Measurements from ENCODE around the gene RNF126. TPM values are rescaled to one million over a fixed set of nuclear protein-coding genes. Genes with fewer than 3 reads are reported as not detected.

RNF126 gene
- 29.8 and 30.6 TPM in 2 replicates for total RNA-seq

DNA sequence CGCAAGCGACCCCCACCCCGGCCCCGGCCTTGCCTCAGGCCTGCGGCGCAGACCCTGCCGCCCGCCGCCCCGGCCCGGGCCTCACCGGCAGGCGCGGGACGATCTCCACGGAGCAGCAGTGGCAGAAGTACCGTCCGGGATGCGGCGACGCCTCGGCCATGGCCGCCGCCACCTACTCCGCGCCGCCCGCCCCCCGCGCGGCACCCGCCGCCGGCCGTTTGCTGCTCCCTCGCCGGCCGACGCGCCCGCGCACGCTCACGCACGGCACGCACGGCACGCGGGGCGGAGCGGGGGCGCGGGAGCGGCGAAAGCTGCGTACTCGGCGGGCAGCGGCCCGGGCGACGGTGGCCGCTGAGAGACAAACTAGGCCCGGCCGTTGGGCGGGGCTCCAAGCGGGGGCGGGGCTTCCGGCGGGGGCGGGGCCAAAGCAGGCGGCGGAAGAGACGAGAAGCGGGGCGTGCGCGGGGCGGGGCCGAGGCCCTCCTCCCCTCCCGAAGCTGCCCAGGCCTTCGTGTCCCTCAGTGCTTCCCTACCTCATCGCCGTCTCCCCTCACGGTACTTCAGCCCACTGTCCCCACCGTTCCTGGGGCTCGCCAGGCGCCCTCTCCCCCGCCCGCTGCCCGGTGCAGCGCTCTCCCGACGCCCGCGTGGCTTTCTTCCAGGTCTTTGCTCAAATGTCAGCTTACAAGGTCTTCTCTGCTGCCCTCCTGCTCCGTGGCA, at the start of gene RNF126:
Gene RNF126 (minus strand): TSS at position 253 of the 720 bp plus-strand sequence. CDS start 93 bp downstream, at position 160.

GRCh38 chr19:708154-709143, 45.4 kb upstream of the RNF126 start, which contains the start of gene PALM:
PALM (plus strand) TSS chr19:708935; CDS start chr19:709147, 212 bp downstream.

GRCh38 chr19:695352-695949, 32.4 kb upstream of the RNF126 start, which contains the start of gene PRSS57:
PRSS57 (minus strand) TSS chr19:695452; CDS start chr19:695430, 22 bp downstream.

DNA sequence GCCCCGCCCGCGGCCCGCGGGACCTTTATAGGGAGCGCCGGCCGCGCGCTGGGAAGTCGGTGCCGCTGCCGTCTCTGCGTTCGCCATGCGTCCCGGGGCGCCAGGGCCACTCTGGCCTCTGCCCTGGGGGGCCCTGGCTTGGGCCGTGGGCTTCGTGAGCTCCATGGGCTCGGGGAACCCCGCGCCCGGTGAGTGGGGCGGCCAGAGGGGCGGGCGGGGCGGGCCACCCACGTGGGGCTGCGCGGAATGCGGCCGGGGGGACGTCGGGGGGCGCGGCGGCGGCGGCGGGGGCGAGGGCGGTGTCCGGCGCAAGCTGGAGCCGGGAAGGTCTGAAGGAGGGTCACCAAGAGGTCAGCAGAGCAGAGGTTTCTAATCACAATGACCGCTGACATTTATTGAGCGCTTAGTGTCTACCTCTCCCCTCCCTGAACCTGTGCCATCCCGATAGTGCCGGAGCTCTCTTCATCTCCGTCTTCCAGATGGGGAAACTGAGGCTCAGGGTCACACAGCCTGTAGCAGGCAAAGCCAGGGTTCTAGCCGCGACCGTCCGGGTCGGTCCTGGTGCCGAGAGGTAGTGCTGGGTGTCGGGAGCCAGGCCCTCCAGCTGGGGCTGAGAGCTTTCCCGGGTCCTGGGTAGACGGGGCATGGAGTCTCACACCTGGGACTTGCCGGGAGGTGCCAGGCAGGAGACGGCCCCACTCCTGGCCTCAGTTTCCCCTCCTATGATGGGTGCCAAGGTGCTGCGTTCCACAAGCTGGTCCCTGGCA, 13.5 kb upstream of the RNF126 start, which contains the start of gene FSTL3:
Gene FSTL3 (plus strand): TSS at position 54 of the 767 bp plus-strand sequence. CDS start 32 bp downstream, at position 86.

DNA sequence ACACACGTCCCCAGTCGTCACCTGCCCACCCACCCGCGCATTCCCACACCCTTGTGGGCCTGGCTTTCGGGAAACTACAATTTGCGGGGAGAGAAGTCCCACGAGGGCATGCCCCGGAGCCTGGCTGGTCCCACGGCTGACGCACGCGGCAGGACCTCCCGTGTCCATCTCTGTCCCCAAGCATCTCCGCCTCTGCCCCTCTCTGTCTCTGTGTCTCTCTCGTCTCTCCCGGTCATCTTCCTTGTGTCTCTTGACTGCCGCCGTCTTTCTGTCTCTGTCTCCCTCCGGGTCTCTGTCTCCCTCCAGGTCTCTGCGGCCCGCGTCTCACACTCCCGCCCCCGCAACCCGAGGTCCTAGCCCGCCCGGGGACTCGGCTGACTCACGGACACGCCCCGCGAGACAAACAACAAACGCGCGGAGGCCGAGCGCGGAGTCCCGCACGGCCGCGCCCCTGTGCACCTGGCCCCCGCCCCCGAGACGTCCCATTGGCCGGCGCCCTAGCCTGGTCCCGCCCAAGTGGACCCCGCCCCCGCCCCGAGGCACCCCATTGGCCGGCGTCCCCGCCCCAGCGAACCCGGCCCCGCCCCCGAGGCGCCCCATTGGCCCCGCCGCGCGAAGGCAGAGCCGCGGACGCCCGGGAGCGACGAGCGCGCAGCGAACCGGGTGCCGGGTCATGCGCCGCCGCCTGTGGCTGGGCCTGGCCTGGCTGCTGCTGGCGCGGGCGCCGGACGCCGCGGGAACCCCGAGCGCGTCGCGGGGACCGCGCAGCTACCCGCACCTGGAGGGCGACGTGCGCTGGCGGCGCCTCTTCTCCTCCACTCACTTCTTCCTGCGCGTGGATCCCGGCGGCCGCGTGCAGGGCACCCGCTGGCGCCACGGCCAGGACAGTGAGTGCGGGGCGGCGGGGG, 23.5 kb downstream of the RNF126 start, which contains the start of gene FGF22:
Gene FGF22 (plus strand): TSS at position 627 of the 908 bp plus-strand sequence. CDS start 47 bp downstream, at position 674.

DNA sequence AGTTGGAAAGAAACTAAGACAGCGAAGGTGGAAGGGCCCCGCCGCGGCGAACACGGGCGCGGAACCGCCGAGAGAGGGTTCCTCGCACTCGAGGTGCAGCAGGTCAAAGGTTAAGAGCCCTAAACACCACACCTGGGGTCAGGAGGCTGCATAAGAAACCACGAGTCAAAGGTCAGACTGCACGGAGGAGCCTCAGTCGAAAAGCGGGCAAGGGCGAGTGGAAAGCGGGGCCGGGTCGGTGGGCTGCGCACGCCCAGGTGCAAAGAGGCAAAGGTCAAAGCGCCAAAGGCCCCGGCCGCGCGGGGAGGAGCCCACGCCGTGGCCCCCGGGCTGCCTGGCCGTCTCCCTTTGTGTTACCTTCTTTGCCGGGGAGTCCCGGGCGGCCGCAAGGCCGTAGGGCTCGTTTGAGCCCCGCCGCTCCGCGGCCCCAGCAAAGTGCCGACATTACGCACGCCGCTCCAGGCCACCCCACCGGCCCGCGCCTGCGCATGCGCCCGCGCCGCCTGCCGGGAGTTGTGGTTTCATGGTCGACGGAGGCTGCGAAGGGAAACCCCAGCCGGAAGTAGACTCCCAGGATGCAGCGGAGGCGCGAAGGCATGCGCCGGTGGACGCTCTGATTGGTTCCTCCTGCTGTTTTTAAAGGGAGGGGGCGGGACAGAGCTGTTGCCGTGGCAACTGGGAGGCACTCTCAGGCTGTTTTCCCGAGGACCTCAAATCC, 29.8 kb downstream of the RNF126 start, which contains the start of gene POLRMT:
Gene POLRMT (minus strand): TSS at position 470 of the 718 bp plus-strand sequence. CDS start 25 bp downstream, at position 445.

Other genes with a start within 250 kb of the RNF126 start
- gene SHC2, start 202.2 kb downstream of the RNF126 start, total RNA-seq, result 3.1 TPM in 2 replicates
- 0.10 TPM in 1 of 2 replicates, not detected in the other for gene MADCAM1, start 166.7 kb downstream of the RNF126 start, total RNA-seq
- gene TPGS1, start 155.7 kb downstream of the RNF126 start, total RNA-seq, result 60.8 and 64.0 TPM in 2 replicates
- 55.1 and 58.4 TPM in 2 replicates for gene CDC34, start 131.5 kb downstream of the RNF126 start, total RNA-seq
- gene GZMM, start 119.2 kb downstream of the RNF126 start, total RNA-seq, result not detected in 2 replicates
- 746 and 828 TPM in 2 replicates for gene BSG, start 90.6 kb downstream of the RNF126 start, total RNA-seq
- gene HCN2, start 73.3 kb downstream of the RNF126 start, total RNA-seq, result 2.5 and 2.7 TPM in 2 replicates
- 20.7 and 31.3 TPM in 2 replicates for gene POLRMT, start 29.7 kb downstream of the RNF126 start, total RNA-seq
- gene FGF22, start 23.3 kb downstream of the RNF126 start, total RNA-seq, result not detected in 2 replicates
- 58.3 and 76.3 TPM in 2 replicates for gene FSTL3, start 13.2 kb upstream of the RNF126 start, total RNA-seq
- gene PRSS57, start 32.2 kb upstream of the RNF126 start, total RNA-seq, result not detected in 2 replicates
- gene PALM, start 45.7 kb upstream of the RNF126 start, total RNA-seq, result 46.4 and 55.6 TPM in 2 replicates
- not detected in 2 replicates for gene MISP, start 87.9 kb upstream of the RNF126 start, total RNA-seq
- gene PTBP1, start 134.2 kb upstream of the RNF126 start, total RNA-seq, result 139 and 147 TPM in 2 replicates
- 0.10 and 0.44 TPM in 2 replicates for gene PLPPR3, start 158.7 kb upstream of the RNF126 start, total RNA-seq
- not detected in 2 replicates for gene AZU1, start 164.6 kb upstream of the RNF126 start, total RNA-seq
- gene PRTN3, start 177.8 kb upstream of the RNF126 start, total RNA-seq, result not detected in 2 replicates
- 4.6 and 5.4 TPM in 2 replicates for gene ELANE, start 189.1 kb upstream of the RNF126 start, total RNA-seq
- 1,761 and 1,927 TPM in 2 replicates for gene CFD, start 196.4 kb upstream of the RNF126 start, total RNA-seq
- 30.8 and 34.1 TPM in 2 replicates for gene MED16, start 230.0 kb upstream of the RNF126 start, total RNA-seq
- gene RNU6-9, start 230.3 kb upstream of the RNF126 start, total RNA-seq, result not detected in 2 replicates

Measured in cardiac ventricle fibroblast (primary cell).